Motor neuron (in vitro differentiated cells): ENCODE data around the gene PROZ. TPM values are rescaled to one million over a fixed set of nuclear protein-coding genes. Genes with fewer than 3 reads are reported as not detected.

Experiments used
- ATAC-seq, 8 experiments: fragments of 200-7000 bp; cut with Tn5 transposase; replicated peaks in 6 of 8; 2 replicates each; pipeline ENCODE4 v1.8.0; 2021; ENCODE audit warnings: mild to moderate bottlenecking in 8 of 8, moderate library complexity in 8 of 8
- H3K27ac ChIP-seq, 2 donors: fragments of 250-450 bp; sonication (Bioruptor Pico); 2 replicates each; pipeline ENCODE4 v1.9.0; 2021; ENCODE audit warnings: antibody characterized with exemption in 2 of 2, mild to moderate bottlenecking in 2 of 2, moderate library complexity in 1 of 2
- H3K4me1 ChIP-seq, 2 donors: fragments of 250-450 bp; sonication (Bioruptor Pico); replicated peaks in 1 of 2; 2 replicates each; pipeline ENCODE4 v1.6.1; 2021; ENCODE audit warnings: antibody characterized with exemption in 2 of 2, mild to moderate bottlenecking in 2 of 2, moderate library complexity in 1 of 2
- H3K4me3 ChIP-seq, 5 donors: fragments of 250-450 bp; sonication (Bioruptor Pico); 2 replicates each; pipeline ENCODE4 v1.9.0; 2021; ENCODE audit warnings: antibody characterized with exemption in 5 of 5, mild to moderate bottlenecking in 5 of 5, moderate library complexity in 4 of 5
- WGBS, 10 experiments: fragments of 450-650 bp; shearing (Covaris generic); methylation state at CpG; one replicate each; pipeline ENCODE4 v1.0.0; 2022; 5-methylcytosine and 5-hydroxymethylcytosine counted together
- in situ Hi-C, 9 experiments: fragments of 400-800 bp; cut with MboI; loops; one replicate each; pipeline ENCODE4 v1.15.0; 2021; ENCODE audit warnings: low sequenced_read_pairs in 9 of 9, low pct_unique_long_range_greater_than_20kb in 2 of 9; ENCODE audit not compliant: unreplicated experiment in 9 of 9
- total RNA-seq, 8 experiments: library from RNA; unstranded; fragments of 300-600 nt; gene quantifications; 2 replicates each; pipeline versions ENCODE4 v1.2.3 to v1.2.4, GENCODE V29; 2022

Gene PROZ
- total RNA-seq, 8 experiments from 2014 or later = 0.05 to 1.1 (median 0.29) TPM; not detected in 1

DNA sequence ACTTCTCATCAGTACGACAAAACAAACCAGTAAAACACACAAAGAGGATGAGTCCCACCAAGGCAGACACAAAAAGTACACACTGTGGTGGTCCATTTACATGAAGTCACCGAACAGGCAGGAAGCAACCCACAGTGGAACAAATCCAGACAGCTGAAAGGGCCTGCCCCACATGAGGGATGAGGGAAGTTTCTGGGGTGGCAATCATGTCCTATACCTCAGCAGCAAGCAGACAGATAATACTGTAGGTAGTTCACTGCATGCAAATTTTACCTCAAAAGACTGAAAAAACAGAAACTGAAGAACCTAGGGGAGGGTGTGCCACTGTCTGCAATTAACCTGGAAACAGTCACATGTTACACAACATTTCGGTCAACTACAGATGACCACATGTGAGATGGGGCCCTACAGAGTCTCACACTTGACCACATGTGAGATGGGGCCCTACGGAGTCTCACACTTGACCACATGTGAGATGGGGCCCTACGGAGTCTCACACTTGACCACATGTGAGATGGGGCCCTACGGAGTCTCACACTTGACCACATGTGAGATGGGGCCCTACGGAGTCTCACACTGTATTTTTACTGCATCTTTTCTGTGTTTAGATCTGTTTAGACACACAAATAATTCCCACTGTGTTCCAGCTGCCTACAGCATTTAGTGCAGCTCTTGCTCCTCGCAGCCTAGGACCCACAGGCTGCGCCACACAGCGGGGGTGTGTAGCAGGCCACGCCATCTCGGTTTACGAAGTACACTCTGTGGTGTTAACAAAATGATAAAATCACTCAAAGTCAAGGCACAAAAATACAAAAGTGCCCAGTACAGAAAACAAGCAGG lies 27.8 kb downstream of the PROZ start:
- no peak overlapping the region for H3K27ac ChIP-seq
- 75 to 98% (median 89%) methylated on average over 1 to 7 of the region's 13 CpGs; no CpG with 5 or more reads in 1 of the 10 experiments for WGBS, 10 experiments
- no peaks in the 10 kb centered on the region for H3K4me1 ChIP-seq
- H3K4me3 ChIP-seq = no peak overlapping the region
- in situ Hi-C loops = loop anchor here in 1 of 9 experiments (25.0 kb wide), 1 partner anchor 249 kb away; no protein-coding TSS in a partner anchor
- no peak for ATAC-seq

DNA sequence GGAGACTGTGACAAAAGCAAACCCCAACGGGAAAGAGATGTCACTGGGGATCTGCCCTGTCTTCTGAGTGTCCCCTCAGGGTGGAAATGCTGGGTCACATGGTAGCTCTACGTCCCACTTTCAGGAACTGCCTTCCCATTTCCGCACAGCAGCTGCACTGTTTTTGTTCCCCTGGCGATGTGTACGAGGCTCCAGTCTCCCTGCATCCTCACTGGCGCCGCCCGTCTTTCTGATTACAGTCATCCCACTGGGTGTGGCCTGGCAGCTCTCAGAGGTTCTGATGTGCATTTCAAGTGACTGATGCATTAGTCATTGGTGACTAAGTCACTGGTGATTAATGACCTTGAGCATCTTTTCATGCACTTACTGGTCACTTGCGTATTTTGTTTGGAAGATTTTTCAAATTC lies 28.8 kb downstream of the PROZ start:
- 0 to 100% (median 73%) methylated on average over 1 to 6 of the region's 9 CpGs for WGBS, 10 experiments
- Histone ChIP-seq H3K27ac (no peak overlapping the region), H3K4me3 (no peak overlapping the region), H3K4me1 (no peaks in the 10 kb centered on the region)
- in situ Hi-C loops = loop anchor here in 1 of 9 experiments (25.0 kb wide), 1 partner anchor 250 kb away; no protein-coding TSS in a partner anchor
- ATAC-seq = peak; percentile 95 to 99 (median 98)

DNA sequence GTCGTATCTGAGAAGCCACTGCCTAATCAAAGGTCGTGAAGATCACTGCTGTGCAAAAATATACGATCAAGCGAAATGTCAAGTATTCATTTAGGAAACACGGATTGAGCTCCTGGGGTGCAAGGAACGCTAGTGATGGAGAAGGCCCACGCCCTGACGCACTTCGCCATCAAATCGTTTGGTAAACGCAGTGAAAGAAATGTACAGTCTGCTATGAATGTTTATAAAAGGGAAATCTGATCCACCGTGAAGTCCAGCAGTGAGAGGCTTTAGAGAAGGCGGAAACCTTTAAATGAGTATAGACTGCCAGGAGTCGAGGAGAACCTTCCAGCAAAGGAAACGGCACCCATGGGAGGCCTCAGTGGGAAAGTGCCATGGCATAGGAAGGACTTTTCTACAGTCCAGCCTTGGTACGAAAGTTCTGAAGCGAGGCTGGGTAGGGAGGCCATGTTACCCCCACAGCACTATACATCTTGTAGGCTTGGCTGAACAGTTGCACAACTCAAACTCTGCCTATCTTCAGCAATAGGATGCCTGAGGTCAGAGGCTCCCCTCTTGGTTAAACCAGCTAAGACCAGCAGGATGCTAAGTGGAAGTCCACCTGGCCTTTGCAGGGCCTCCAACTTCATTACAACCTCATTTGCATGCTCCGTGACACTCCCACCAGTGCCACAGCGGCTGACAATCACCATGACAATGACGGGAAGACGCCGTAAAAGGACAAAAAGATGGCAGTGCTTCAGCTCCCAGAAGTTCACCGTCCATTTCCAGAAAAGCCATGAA lies 29.6 kb downstream of the PROZ start:
- in situ Hi-C loops = loop anchor here in 1 of 9 experiments (25.0 kb wide), 1 partner anchor 251 kb away; no protein-coding TSS in a partner anchor
- WGBS, 10 experiments = 81 to 96% (median 93%) methylated on average over 9 to 22 of the region's 23 CpGs
- Histone ChIP-seq H3K4me3 (no peak overlapping the region), H3K27ac (no peak overlapping the region), H3K4me1 (no peaks in the 10 kb centered on the region)
- peak in 3 of 8 experiments; percentile 33 to 52 (median 39) for ATAC-seq

DNA sequence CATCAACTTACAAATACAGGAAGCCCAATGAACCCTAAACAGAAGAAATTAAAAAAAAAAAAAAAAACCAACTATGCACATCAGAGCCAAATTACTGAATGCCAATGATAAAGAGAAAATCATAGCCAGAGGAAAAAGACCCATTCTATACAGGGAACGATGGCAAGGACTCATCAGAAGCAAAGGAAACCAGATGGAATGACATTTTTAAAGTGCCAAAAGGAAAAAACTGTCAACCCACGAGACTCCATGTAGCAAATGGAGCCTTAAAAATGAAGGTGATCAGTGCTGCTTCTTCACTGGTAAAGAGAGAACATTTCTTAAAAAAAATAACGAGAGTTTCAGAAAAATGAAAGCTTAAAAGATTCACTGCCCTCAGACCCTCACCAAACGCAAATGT lies 31.7 kb downstream of the PROZ start:
- Histone ChIP-seq H3K4me3 (no peak overlapping the region), H3K27ac (no peak overlapping the region), H3K4me1 (no peaks in the 10 kb centered on the region)
- ATAC-seq = no peak
- in situ Hi-C loops = loop anchor here in 1 of 9 experiments (25.0 kb wide), 1 partner anchor 253 kb away; no protein-coding TSS in a partner anchor
- WGBS, 10 experiments = 62 to 100% (median 92%) methylated on average over 2 to 4 of the region's 4 CpGs

DNA sequence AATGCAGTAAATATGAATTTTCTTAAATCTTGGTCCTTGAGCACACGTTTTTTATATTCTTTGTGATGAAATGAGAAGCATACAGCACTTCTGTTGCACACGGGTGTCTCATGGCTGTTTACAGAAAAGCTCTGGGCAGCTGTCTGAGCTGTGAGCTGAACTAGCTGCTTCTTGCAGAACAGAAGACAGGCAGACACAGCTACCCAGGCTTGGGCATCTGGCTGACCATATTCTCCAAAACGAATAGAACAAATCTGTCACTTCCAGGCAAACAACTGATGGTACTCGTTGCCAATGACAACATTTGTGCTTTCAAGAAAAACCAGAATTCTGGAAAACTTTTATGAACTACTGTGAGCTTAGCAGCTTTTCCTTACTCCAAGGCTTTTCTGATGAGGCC lies 33.8 kb downstream of the PROZ start:
- 60 to 100% (median 89%) methylated on average over 1 to 3 of the region's 4 CpGs; no CpG with 5 or more reads in 2 of the 10 experiments for WGBS, 10 experiments
- Histone ChIP-seq H3K4me1 (no peaks in the 10 kb centered on the region), H3K4me3 (no peak overlapping the region), H3K27ac (no peak overlapping the region)
- in situ Hi-C loops = loop anchor here in 1 of 9 experiments (25.0 kb wide), 1 partner anchor 255 kb away; no protein-coding TSS in a partner anchor
- no peak for ATAC-seq

DNA sequence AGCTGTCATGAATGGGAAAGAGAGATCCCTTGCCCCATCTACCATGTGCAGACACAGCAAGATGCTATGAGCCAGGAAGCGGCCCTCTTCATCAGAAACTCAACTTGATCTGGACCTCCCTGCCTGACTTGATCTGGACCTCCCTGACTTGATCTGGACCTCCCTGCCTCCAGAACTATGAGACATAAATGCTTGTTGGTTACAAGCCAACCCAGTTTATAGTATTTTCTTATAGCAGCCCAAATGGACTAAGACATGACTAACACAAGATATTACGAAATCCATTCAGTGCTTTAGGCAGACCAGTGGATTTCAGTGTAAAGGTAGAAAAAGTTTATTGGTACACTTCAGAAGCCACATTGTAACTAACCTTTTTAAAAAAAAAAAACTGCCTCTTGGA lies 34.5 kb downstream of the PROZ start:
- Histone ChIP-seq H3K4me3 (no peak overlapping the region), H3K27ac (no peak overlapping the region), H3K4me1 (no peaks in the 10 kb centered on the region)
- in situ Hi-C loops = loop anchor here in 1 of 9 experiments (25.0 kb wide), 1 partner anchor 256 kb away; no protein-coding TSS in a partner anchor
- ATAC-seq = peak in 2 of 8 experiments; percentile 23 to 59
- 95 to 100% (median 100%) methylated on average over 1 to 2 of the region's 2 CpGs; no CpG with 5 or more reads in 3 of the 10 experiments for WGBS, 10 experiments

DNA sequence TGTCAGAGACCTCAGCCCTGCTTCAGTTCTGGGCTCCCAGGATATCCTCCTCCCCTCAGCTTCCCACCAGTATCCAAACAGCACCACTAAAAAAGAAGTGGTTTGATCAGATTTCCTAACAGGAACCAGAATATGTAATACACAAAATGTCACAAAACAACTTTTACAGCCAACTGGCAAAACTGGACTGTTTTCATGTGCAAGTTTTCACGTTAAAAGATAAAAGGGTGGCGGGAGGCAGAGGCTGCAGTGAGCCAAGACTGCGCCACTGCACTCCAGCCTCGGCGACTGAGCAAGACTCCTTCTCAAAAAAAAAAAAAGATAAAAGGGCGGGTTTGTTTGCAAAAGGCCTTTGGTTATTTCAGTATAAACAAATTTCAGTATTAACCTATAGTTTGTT lies 36.9 kb downstream of the PROZ start:
- ATAC-seq = no peak
- 85 to 100% (median 91%) methylated on average over 2 to 6 of the region's 6 CpGs for WGBS, 10 experiments
- in situ Hi-C loops = loop anchor here in 1 of 9 experiments (25.0 kb wide), 1 partner anchor 258 kb away; no protein-coding TSS in a partner anchor
- H3K27ac ChIP-seq = no peak overlapping the region
- no peaks in the 10 kb centered on the region for H3K4me1 ChIP-seq
- no peak overlapping the region for H3K4me3 ChIP-seq

DNA sequence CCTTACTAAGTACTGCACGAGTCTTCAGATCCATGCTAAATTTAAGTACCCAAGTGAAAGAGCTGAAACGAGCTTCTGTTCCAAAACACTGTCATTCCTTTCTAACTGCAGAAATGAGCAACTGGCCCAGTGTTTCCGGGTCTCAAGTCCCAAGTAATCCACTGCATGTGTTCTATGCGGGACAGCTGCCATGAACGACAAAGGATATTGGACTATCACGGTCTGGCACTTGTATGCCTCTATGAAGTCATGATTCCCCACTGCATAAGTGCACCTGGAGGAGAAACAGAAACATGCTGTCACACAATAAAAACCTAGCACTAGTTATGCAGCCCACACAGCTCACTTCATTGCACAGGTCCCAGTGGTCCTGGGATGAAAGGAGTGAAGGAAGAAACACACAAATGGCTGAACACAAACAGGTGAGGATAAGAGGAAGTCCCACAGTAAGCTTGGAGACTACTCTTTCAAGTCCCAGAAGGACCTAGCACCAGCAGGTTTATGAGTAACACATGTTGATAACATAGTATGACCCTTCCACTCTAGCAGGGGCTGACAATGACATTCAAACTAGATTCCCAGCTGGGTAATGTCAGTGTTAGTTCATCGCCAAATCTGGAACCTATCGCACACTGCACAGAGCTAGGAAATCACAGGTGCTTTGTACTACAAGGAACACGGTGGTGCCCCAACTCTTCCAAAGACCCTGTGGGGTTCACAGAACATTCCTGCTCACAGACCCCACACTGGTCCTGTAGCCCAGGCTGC lies 38.7 kb downstream of the PROZ start:
- WGBS, 10 experiments = 0 to 100% (median 94%) methylated on average over 1 to 9 of the region's 9 CpGs
- in situ Hi-C loops = loop anchor here in 1 of 9 experiments (25.0 kb wide), 1 partner anchor 260 kb away; no protein-coding TSS in a partner anchor
- ATAC-seq = no peak
- no peak overlapping the region for H3K4me3 ChIP-seq
- H3K4me1 ChIP-seq = no peaks in the 10 kb centered on the region
- H3K27ac ChIP-seq = no peak overlapping the region

DNA sequence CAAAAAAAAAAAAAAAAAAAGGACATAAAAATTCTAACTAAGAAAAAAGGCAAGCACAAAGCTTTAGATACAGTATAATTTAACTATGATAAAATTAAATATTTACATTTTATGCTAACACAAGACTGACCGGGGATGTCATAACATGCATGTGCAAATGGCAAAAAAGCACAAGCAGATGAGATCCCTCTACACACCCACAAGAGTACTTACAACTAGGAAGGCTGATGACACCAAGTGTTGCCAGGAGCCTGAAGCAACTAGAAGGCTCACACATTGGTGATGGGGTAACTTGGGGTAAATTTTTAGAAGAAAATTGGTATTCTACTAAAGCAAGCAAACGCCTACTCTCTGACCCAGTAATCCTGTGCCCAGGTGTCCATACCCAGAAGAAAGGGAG lies 43.4 kb downstream of the PROZ start:
- WGBS, 10 experiments = 0 to 96% (median 40%) methylated on average over 1 to 2 of the region's 2 CpGs; no CpG with 5 or more reads in 4 of the 10 experiments

DNA sequence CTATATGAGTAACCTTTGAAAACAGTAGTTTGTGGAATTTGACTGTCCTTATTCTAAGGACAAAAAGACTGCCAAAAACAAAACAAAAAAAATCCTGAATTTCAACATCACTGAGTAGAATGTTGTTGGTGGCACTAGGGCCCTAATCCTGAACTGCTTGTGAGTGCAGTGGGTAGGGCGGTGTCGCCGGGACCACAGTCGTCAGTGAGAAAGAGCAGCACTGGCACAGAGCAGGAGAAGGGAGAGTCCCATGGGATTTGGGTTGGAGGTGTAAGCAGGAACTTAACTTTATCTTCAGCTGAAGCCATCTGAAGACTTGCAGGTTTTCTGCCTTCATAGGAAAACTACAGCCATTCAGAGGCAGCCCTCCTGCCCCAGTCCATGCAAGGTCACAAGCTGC lies 44.5 kb downstream of the PROZ start:
- Histone ChIP-seq H3K4me3 (no peak overlapping the region), H3K27ac (no peak overlapping the region), H3K4me1 (peaks cover 16 to 31% of the 10 kb centered on the region in 2 donors)
- in situ Hi-C loops = no loop called here
- 66 to 100% (median 90%) methylated on average over 2 to 4 of the region's 4 CpGs; no CpG with 5 or more reads in 5 of the 10 experiments for WGBS, 10 experiments
- ATAC-seq = no peak

More for the DNA sequence above, 43.4 kb downstream of the PROZ start:
- Histone ChIP-seq H3K4me3 (no peak overlapping the region), H3K4me1 (peaks cover 12 to 21% of the 10 kb centered on the region in 2 donors), H3K27ac (no peak overlapping the region)
- peak in 3 of 8 experiments; percentile 78 to 95 (median 86) for ATAC-seq
- in situ Hi-C loops = no loop called here

DNA sequence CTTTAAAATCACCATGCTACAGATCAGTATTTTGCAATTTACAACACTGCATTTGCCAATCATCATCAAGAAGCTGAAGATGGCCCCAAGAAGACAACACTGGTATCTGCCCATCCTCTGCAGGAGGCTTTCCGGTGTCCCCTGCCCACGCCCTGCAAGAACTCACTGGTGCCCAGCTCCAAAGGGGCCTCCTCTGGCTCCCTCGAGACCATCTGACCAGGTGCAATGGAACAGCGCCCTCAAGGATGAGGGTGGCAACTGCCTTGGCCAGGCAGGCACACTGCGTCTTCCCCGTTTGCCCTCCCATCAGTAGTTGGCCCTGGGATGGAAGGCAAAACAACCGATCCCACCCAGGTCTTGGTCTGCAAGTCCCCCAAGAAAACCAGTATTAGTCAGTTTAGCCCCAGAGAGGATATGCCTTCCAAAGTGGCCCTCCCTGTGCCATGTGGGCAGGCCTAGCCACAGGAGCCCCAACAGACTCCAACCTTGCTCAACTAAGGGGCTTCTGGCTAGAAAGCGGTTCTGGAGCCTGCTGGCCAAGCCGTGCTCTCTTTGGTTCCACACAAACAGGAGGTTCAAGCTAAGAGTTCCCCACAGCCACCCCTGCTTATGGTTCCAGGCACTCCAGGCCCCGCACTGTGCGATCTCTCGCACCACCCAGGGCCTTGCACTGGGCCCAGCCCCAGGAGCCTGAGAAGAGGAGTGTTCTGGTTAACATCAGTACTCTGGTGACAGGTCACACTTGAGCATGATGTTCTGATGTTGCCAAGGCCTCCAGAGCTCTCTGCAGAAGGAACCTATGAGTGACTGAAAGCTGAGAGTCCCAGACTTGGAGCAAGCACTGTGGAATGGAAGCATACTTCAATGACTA lies 45.3 kb downstream of the PROZ start:
- Histone ChIP-seq H3K4me3 (no peak overlapping the region), H3K4me1 (peaks cover 16 to 31% of the 10 kb centered on the region in 2 donors), H3K27ac (no peak overlapping the region)
- WGBS, 10 experiments = 85 to 100% (median 97%) methylated on average over 2 to 8 of the region's 12 CpGs; no CpG with 5 or more reads in 2 of the 10 experiments
- in situ Hi-C loops = no loop called here
- ATAC-seq = no peak
